Neural crest cell (in vitro differentiated cells): ENCODE measurements around the gene IFIT2. TPM values are rescaled to one million over a fixed set of nuclear protein-coding genes. Genes with fewer than 3 reads are reported as not detected.
"Not testable (repeated sequence)": the region's sequence is repeated elsewhere in the genome, so short reads cannot be mapped to it uniquely, and the experiment has no call there.

ENCODE experiments used
- DNase-seq: peaks from one replicate; pipeline ENCODE4 v3.0.0; 2021; ENCODE audit warnings: low read depth, mixed read lengths, low spot score
- H3K27ac Mint-ChIP-seq: one replicate; pipeline ENCODE4 v1.8.0; 2021; ENCODE audit warnings: mild to moderate bottlenecking, mixed read lengths; ENCODE audit not compliant: unreplicated experiment
- H3K27me3 Mint-ChIP-seq: 2 replicates; pipeline ENCODE4 v1.8.0; 2021; ENCODE audit warnings: low read depth, mild to moderate bottlenecking, mixed read lengths
- H3K36me3 Mint-ChIP-seq: 2 replicates; pipeline ENCODE4 v1.8.0; 2021; ENCODE audit warnings: low read depth, mild to moderate bottlenecking, mixed read lengths
- H3K4me1 Mint-ChIP-seq: 2 replicates; pipeline ENCODE4 v1.8.0; 2021; ENCODE audit warnings: mixed read lengths
- H3K4me3 Mint-ChIP-seq: one replicate; pipeline ENCODE4 v1.8.0; 2021; ENCODE audit warnings: mild to moderate bottlenecking, mixed read lengths
- H3K9me3 Mint-ChIP-seq: 2 replicates; pipeline ENCODE4 v1.8.0; 2021; ENCODE audit warnings: mixed read lengths
- total RNA-seq: library from RNA; stranded (reverse); gene quantifications from 2 replicates; pipeline ENCODE4 v1.2.1, GENCODE V29; 2021
- TF ChIP-seq, protein P1 (sequence below): fragments of 200-600 bp; sonication (generic); conservative IDR thresholded peaks from 2 replicates; pipeline ENCODE4 v1.5.0; 2021; ENCODE audit warnings: antibody characterized with exemption, mild to moderate bottlenecking

The IFIT2 gene
- total RNA-seq, 1 donor from 2014 or later: 0.12 TPM

DNA sequence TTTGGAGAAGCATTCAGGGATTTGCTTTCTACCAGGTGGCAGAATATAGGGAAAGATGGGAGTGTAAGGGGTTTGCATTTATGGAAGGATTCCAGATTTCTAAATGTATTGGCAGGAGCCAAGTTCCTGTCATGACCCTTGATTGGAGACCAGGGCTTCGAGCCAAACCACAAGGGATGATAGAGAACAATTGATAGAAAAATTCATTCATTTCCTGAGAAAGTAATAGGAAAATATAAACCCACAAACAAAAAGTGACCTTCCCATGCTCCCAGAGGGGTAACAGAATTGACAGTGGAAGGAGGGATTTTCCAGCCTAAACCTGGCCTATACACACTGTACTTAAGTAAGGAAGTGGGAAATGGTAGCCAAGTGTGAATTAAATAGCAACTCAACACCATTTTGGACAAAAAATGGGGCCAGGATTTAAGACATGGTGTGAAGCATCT lies 22.4 kb upstream of the IFIT2 start:
- H3K36me3 Mint-ChIP-seq: no peaks in the 10 kb centered on the region
- DNase-seq: no peak
- H3K27me3 Mint-ChIP-seq: no peaks in the 10 kb centered on the region
- no peaks in the 10 kb centered on the region for H3K9me3 Mint-ChIP-seq
- TF ChIP-seq, protein P1, sequence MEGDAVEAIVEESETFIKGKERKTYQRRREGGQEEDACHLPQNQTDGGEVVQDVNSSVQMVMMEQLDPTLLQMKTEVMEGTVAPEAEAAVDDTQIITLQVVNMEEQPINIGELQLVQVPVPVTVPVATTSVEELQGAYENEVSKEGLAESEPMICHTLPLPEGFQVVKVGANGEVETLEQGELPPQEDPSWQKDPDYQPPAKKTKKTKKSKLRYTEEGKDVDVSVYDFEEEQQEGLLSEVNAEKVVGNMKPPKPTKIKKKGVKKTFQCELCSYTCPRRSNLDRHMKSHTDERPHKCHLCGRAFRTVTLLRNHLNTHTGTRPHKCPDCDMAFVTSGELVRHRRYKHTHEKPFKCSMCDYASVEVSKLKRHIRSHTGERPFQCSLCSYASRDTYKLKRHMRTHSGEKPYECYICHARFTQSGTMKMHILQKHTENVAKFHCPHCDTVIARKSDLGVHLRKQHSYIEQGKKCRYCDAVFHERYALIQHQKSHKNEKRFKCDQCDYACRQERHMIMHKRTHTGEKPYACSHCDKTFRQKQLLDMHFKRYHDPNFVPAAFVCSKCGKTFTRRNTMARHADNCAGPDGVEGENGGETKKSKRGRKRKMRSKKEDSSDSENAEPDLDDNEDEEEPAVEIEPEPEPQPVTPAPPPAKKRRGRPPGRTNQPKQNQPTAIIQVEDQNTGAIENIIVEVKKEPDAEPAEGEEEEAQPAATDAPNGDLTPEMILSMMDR: no peak
- H3K27ac Mint-ChIP-seq: no peak overlapping the region
- no peak overlapping the region for H3K4me3 Mint-ChIP-seq
- H3K4me1 Mint-ChIP-seq: peaks cover 12% of the 10 kb centered on the region

- Mint-ChIP-seq H3K9me3 (no peaks in the 10 kb centered on the region), H3K4me1 (peaks cover 21% of the 10 kb centered on the region), H3K4me3 (no peak overlapping the region), H3K27ac (no peak overlapping the region), H3K36me3 (no peaks in the 10 kb centered on the region), H3K27me3 (no peaks in the 10 kb centered on the region)
- TF ChIP-seq, protein P1: no peak
- DNase-seq: no peak
Observed at GRCh38 chr10:89280508-89280907, 21.3 kb upstream of the IFIT2 start.

- Mint-ChIP-seq H3K4me1 (peaks cover 21% of the 10 kb centered on the region), H3K27ac (no peak overlapping the region), H3K9me3 (peaks cover 4% of the 10 kb centered on the region)
Observed at GRCh38 chr10:89281606-89282395, 20.0 kb upstream of the IFIT2 start.

GRCh38 chr10:89283025-89283935 lies 18.6 kb upstream of the IFIT2 start:
- Mint-ChIP-seq H3K4me3 (no peak overlapping the region), H3K27ac (peak overlapping the region; percentile 81), H3K9me3 (peaks cover 4% of the 10 kb centered on the region), H3K4me1 (peaks cover 21% of the 10 kb centered on the region), H3K27me3 (no peaks in the 10 kb centered on the region), H3K36me3 (no peaks in the 10 kb centered on the region)
- no peak for DNase-seq
- TF ChIP-seq, protein P1: no peak

More at GRCh38 chr10:89281606-89282395, 20.0 kb upstream of the IFIT2 start:
- no peak overlapping the region for H3K4me3 Mint-ChIP-seq
- H3K27me3 Mint-ChIP-seq: no peaks in the 10 kb centered on the region
- DNase-seq: no peak
- TF ChIP-seq, protein P1: no peak
- no peaks in the 10 kb centered on the region for H3K36me3 Mint-ChIP-seq

- Mint-ChIP-seq H3K27me3 (no peaks in the 10 kb centered on the region), H3K36me3 (no peaks in the 10 kb centered on the region), H3K4me1 (peaks cover 21% of the 10 kb centered on the region), H3K27ac (peak overlapping the region; percentile 81), H3K9me3 (peaks cover 4% of the 10 kb centered on the region), H3K4me3 (peak overlapping the region; percentile 52)
- DNase-seq: no peak
- TF ChIP-seq, protein P1: no peak
Observed at GRCh38 chr10:89283936-89284475, 17.8 kb upstream of the IFIT2 start.

DNA sequence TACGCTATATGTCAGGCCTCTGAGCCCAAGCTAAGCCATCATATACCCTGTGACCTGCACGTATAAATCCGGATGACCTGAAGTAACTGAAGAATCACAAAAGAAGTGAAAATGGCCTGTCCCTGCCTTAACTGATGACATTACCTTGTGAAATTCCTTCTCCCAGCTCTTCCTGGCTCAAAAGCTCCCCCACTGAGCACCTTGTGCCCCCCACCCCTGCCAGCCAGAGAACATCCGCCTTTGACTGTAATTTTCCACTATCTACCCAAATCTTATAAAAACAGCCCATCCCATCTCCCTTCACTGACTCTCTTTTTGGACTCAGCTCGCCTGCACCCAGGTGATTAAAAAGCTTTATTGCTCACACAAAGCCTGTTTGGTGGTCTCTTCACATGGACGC lies 17.1 kb upstream of the IFIT2 start:
- H3K9me3 Mint-ChIP-seq, H3K4me3 Mint-ChIP-seq, H3K36me3 Mint-ChIP-seq, H3K27ac Mint-ChIP-seq, DNase-seq, H3K27me3 Mint-ChIP-seq: not testable (repeated sequence)
- peaks cover 21% of the 10 kb centered on the region for H3K4me1 Mint-ChIP-seq

DNA sequence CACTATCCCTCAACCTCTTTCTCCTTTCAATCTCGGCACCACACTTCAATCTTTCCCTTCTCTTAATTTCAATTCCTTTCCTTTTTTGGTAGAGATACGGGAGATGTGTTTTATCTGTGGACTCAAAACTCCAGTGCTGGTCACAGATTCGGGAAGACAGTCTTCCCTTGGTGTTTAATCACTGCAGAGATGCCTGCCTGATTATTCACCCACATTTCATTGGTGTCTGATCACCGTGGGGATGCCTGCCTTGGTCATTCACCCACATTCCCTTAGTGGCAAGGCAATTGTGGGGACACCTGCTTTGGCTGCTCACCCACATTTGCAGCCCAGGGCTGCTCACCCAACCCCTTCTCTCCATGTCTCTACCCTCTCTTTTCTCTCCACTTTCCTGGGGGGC lies 16.5 kb upstream of the IFIT2 start:
- not testable (repeated sequence) for H3K4me3 Mint-ChIP-seq, H3K36me3 Mint-ChIP-seq, H3K27me3 Mint-ChIP-seq, DNase-seq, H3K27ac Mint-ChIP-seq, H3K9me3 Mint-ChIP-seq
- H3K4me1 Mint-ChIP-seq: peaks cover 21% of the 10 kb centered on the region
